Measurements from ENCODE around the gene BGN. TPM values are rescaled to one million over a fixed set of nuclear protein-coding genes. Genes with fewer than 3 reads are reported as not detected.
A peak's percentile ranks its signal among the peaks of the same experiment; 100 is the strongest.

BGN gene
- total and polyA plus RNA-seq, 8 donors: 6.2 to 64.3 (median 16.2) TPM

DNA sequence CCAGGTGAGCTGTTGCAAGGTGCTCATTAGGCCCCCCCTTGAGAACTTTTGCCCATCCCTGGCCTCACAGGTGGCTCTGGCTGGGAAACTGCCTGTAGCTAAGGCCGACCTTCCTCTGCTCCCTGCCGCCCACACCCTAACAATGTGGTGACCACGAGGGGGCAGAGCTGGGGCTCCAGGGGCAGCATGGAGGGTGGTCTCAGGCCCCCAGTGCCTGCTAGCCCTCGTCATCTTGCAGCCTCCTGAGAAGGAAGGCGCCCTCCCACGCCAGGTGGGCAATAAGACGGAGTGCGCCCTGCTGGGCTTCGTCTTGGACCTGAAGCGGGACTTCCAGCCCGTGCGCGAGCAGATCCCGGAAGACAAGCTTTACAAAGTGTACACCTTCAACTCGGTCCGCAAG is 55.0 kb downstream of the BGN start:
- Histone ChIP-seq H3K4me1 (no peaks in the 10 kb centered on the region), H3K27me3 (peaks cover 0 to 18% (median 0%) of the 10 kb centered on the region in 3 donors), H3K27ac (no peak overlapping the region), H3K9me3 (no peaks in the 10 kb centered on the region), H3K4me3 (no peak overlapping the region), H3K36me3 (no peaks in the 10 kb centered on the region)
- no peak for DNase-seq
- intact Hi-C loops (cut with DNase I; ENCODE audit: low total_unique reads): loop anchor here (10.0 kb wide), 1 partner anchor 115 kb away; no protein-coding TSS in a partner anchor
- TF ChIP-seq EP300 (IDR thresholded peaks at IDR 0.05) (no peak), POLR2AphosphoS5 (IDR thresholded peaks at IDR 0.05) (no peak), POLR2A (IDR thresholded peaks at IDR 0.05) (no peak)
- TF ChIP-seq, protein P1, sequence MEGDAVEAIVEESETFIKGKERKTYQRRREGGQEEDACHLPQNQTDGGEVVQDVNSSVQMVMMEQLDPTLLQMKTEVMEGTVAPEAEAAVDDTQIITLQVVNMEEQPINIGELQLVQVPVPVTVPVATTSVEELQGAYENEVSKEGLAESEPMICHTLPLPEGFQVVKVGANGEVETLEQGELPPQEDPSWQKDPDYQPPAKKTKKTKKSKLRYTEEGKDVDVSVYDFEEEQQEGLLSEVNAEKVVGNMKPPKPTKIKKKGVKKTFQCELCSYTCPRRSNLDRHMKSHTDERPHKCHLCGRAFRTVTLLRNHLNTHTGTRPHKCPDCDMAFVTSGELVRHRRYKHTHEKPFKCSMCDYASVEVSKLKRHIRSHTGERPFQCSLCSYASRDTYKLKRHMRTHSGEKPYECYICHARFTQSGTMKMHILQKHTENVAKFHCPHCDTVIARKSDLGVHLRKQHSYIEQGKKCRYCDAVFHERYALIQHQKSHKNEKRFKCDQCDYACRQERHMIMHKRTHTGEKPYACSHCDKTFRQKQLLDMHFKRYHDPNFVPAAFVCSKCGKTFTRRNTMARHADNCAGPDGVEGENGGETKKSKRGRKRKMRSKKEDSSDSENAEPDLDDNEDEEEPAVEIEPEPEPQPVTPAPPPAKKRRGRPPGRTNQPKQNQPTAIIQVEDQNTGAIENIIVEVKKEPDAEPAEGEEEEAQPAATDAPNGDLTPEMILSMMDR (IDR thresholded peaks at IDR 0.05): no peak
- 80 to 94% (median 85%) methylated on average over 9 to 16 of the region's 16 CpGs for WGBS, 5 donors

DNA sequence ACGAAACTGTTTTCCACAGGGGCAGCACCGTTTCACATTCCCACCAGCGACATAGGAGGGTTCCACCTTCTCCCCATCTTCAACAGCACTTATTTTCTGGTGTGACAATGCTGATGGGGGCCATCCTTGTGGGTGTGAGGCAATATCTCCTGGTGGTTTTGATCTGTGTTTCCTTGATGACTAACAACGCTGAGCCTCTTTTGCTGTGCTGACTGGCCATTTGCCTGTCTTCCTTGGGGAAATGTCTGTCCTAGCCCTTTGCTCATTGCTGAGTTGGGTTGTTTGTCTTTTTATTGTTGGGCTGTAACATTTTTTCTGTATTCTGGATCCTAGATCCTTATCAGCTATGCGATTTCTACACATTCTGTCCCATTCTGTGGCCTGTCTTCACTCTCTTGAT is 56.4 kb downstream of the BGN start:
- peaks cover 0 to 18% (median under 1%) of the 10 kb centered on the region in 3 donors for H3K27me3 ChIP-seq

GRCh38 chrX:153554519-153555167 is 59.9 kb downstream of the BGN start:
- Histone ChIP-seq H3K9me3 (no peaks in the 10 kb centered on the region), H3K27me3 (peaks cover 0 to 11% (median 5%) of the 10 kb centered on the region in 3 donors)
- intact Hi-C loops (cut with DNase I; ENCODE audit: low total_unique reads): loop anchor here (10.0 kb wide), 1 partner anchor 110 kb away; no protein-coding TSS in a partner anchor

More for the DNA sequence above, 56.4 kb downstream of the BGN start:
- H3K4me3 ChIP-seq: no peak overlapping the region
- no peaks in the 10 kb centered on the region for H3K4me1 ChIP-seq
- no peak overlapping the region for H3K27ac ChIP-seq
- H3K36me3 ChIP-seq: no peaks in the 10 kb centered on the region
- TF ChIP-seq POLR2A (IDR thresholded peaks at IDR 0.05): no peak
- no peak for TF ChIP-seq EP300 (IDR thresholded peaks at IDR 0.05)
- TF ChIP-seq POLR2AphosphoS5 (IDR thresholded peaks at IDR 0.05): no peak
- TF ChIP-seq, protein P1 (IDR thresholded peaks at IDR 0.05): no peak
- WGBS, 5 donors: 74 to 81% (median 78%) methylated on average over 5 of the region's 5 CpGs
- no peak for DNase-seq
- intact Hi-C loops (cut with DNase I; ENCODE audit: low total_unique reads): loop anchor here (10.0 kb wide), 1 partner anchor 114 kb away; no protein-coding TSS in a partner anchor
- H3K9me3 ChIP-seq: no peaks in the 10 kb centered on the region

GRCh38 chrX:153556767-153557166 is 62.0 kb downstream of the BGN start:
- Histone ChIP-seq H3K9me3 (no peaks in the 10 kb centered on the region), H3K4me3 (no peak overlapping the region), H3K36me3 (no peaks in the 10 kb centered on the region), H3K4me1 (no peaks in the 10 kb centered on the region), H3K27ac (no peak overlapping the region), H3K27me3 (peaks cover 0 to 9% (median 5%) of the 10 kb centered on the region in 3 donors)
- DNase-seq: no peak
- no peak for TF ChIP-seq POLR2AphosphoS5 (IDR thresholded peaks at IDR 0.05)
- TF ChIP-seq, protein P1 (IDR thresholded peaks at IDR 0.05): no peak
- TF ChIP-seq POLR2A (IDR thresholded peaks at IDR 0.05): no peak
- TF ChIP-seq EP300 (IDR thresholded peaks at IDR 0.05): no peak
- 77 to 91% (median 82%) methylated on average over 6 to 12 of the region's 12 CpGs for WGBS, 5 donors
- intact Hi-C loops (cut with DNase I; ENCODE audit: low total_unique reads): loop anchor here (10.0 kb wide), 1 partner anchor 108 kb away; no protein-coding TSS in a partner anchor

More at GRCh38 chrX:153554519-153555167, 59.9 kb downstream of the BGN start:
- Histone ChIP-seq H3K27ac (no peak overlapping the region), H3K4me3 (no peak overlapping the region), H3K36me3 (no peaks in the 10 kb centered on the region), H3K4me1 (no peaks in the 10 kb centered on the region)
- TF ChIP-seq, protein P1 (IDR thresholded peaks at IDR 0.05): peak in 4 of 7 experiments; percentile 42 to 55 (median 46)
- TF ChIP-seq POLR2A (IDR thresholded peaks at IDR 0.05): no peak
- no peak for TF ChIP-seq POLR2AphosphoS5 (IDR thresholded peaks at IDR 0.05)
- no peak for TF ChIP-seq EP300 (IDR thresholded peaks at IDR 0.05)
- peak; percentile 61 to 82 for DNase-seq
- 41 to 68% (median 43%) methylated on average over 7 to 17 of the region's 17 CpGs for WGBS, 5 donors

Measured in stomach (tissue), 9 donors.